ENCODE data around the gene NSFL1C. TPM values are rescaled to one million over a fixed set of nuclear protein-coding genes. Genes with fewer than 3 reads are reported as not detected.

NSFL1C gene
- polyA plus RNA-seq, 2 of the 4 experiments (the other 2 are of a cell fraction) = 56.6 to 136 TPM

DNA sequence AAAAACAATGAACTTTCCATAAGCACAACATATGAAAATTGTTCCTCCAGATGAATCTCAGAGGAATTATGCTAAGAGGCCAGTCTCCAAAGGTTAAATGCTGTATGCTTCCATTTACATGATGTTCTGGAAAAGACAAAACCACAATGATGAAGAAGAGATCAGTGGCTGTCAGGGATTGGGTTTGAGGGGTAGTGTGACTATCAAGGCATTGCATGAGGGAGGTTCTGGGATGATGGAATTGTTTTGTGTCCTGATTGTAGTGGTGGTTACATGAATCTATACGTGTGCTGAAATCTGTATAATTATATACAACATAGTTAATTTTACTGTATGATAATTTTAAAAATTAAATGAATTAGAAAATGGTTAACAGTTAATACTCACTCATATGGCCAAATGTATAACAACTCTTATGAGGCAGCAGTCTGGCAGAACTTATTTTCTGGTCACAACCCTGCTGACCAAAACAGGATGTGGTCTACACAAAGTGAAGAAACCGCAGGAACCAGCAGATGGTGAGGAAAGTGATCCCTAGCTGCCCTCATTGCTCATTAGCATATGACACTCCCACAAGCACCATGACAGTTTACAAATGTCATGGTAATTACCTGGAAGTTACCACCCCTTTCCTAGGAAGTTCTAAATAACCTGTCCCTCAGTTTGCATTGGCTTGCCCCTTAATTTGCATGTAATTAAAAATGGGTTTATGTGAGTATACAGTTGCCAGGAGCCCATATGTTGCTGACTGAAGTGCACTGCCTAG lies 31.9 kb downstream of the NSFL1C start:
- no peaks in the 10 kb centered on the region for H3K9me3 ChIP-seq
- no peak overlapping the region for H3K4me2 ChIP-seq
- FAIRE-seq (no peak), DNase-seq (ENCODE audit: low read depth in 1 of 2, low spot score in 1 of 2) (no peak), ATAC-seq (no peak)
- WGBS (ENCODE audit: missing lambda C conversion rate) = 78% methylated on average over 2 of the region's 2 CpGs
- H3K4me1 ChIP-seq = no peaks in the 10 kb centered on the region
- TF ChIP-seq ZFP36 (IDR thresholded peaks at IDR 0.05; ENCODE audit: borderline replicate concordance, partially characterized antibody) = no peak
- no peak for TF ChIP-seq NFE2L2 (conservative IDR thresholded peaks at IDR 0.05; ENCODE audit: low read length)
- TF ChIP-seq CEBPB (IDR thresholded peaks at IDR 0.05) = no peak
- TF ChIP-seq RARB (CRISPR knock-in tag; IDR thresholded peaks at IDR 0.05) = no peak
- TF ChIP-seq, protein P1, sequence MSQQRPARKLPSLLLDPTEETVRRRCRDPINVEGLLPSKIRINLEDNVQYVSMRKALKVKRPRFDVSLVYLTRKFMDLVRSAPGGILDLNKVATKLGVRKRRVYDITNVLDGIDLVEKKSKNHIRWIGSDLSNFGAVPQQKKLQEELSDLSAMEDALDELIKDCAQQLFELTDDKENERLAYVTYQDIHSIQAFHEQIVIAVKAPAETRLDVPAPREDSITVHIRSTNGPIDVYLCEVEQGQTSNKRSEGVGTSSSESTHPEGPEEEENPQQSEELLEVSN (IDR thresholded peaks at IDR 0.05; ENCODE audit: borderline replicate concordance, low read depth) = no peak
- H3K4me3 ChIP-seq = no peak overlapping the region
- CTCF ChIA-PET = interaction anchor here (0.8 to 8.4 kb wide), 9 partner anchors 10 to 228 kb away, joined by 3 to 139 read pairs (median 5); partner anchors contain the start of genes FKBP1A and NSFL1C
- H3K27ac ChIP-seq = no peak overlapping the region
- POLR2A ChIA-PET = no interaction called here

DNA sequence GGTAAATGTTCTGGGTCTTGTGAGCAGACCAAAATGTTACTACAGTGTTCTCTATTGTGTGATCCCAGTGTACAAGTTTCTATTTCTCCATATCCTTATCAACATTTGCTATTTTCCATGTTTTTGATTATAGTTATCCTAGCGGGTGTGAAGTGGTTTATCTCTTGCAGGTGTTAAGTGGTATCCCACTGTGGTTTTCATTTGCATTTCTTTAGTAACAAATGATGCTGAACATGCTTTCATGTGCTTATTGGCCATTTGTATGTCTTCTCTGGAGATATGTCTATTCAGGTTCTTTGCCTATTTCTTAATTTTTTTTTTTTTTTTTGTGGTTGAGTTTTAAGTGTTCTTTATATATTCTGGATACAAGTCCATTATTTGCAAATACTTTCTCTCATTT lies 35.5 kb downstream of the NSFL1C start:
- Histone ChIP-seq H3K4me2 (no peak overlapping the region), H3K4me3 (no peak overlapping the region), H3K9me3 (no peaks in the 10 kb centered on the region), H3K4me1 (no peaks in the 10 kb centered on the region), H3K27ac (no peak overlapping the region)
- TF ChIP-seq HOXB13 (CRISPR knock-in tag; IDR thresholded peaks at IDR 0.05; ENCODE audit: low read depth) (no peak), MYC (IDR thresholded peaks at IDR 0.05; ENCODE audit: borderline replicate concordance, low read length) (no peak), CBX8 (IDR thresholded peaks at IDR 0.05) (no peak), MAZ (IDR thresholded peaks at IDR 0.05; ENCODE audit: borderline replicate concordance, low read depth, low read length) (no peak), RCOR1 (IDR thresholded peaks at IDR 0.05; ENCODE audit: low read depth, low read length) (no peak), ZSCAN20 (CRISPR knock-in tag; IDR thresholded peaks at IDR 0.05) (no peak), RFX5 (IDR thresholded peaks at IDR 0.05) (no peak), RARB (CRISPR knock-in tag; IDR thresholded peaks at IDR 0.05) (no peak), KDM1A (IDR thresholded peaks at IDR 0.05; ENCODE audit: low read depth) (no peak), FOSB (CRISPR knock-in tag; IDR thresholded peaks at IDR 0.05) (no peak), CEBPB (IDR thresholded peaks at IDR 0.05) (no peak), JUN (IDR thresholded peaks at IDR 0.05) (no peak), FOXS1 (CRISPR knock-in tag; IDR thresholded peaks at IDR 0.05) (no peak), BCL3 (IDR thresholded peaks at IDR 0.05) (no peak), REST (IDR thresholded peaks at IDR 0.05) (no peak), HEYL (CRISPR knock-in tag; IDR thresholded peaks at IDR 0.05) (no peak), NPAS2 (CRISPR knock-in tag; IDR thresholded peaks at IDR 0.05; ENCODE audit: borderline replicate concordance) (no peak)
- TF ChIP-seq, protein P1 (IDR thresholded peaks at IDR 0.05; ENCODE audit: borderline replicate concordance, low read depth) = no peak
- ATAC-seq (no peak), FAIRE-seq (no peak), DNase-seq (ENCODE audit: low read depth in 1 of 2, low spot score in 1 of 2) (no peak)
- POLR2A ChIA-PET = no interaction called here
- CTCF ChIA-PET = interaction anchor here (0.6 kb wide), 1 partner anchor 382 kb away, joined by 3 read pairs; no protein-coding TSS in a partner anchor
- WGBS (ENCODE audit: missing lambda C conversion rate) = 98% methylated on average over 1 of the region's 1 CpG

Data from A549 (cell line).